Neural cell (in vitro differentiated cells): Measurements from ENCODE around the gene SOD3. TPM values are rescaled to one million over a fixed set of nuclear protein-coding genes. Genes with fewer than 3 reads are reported as not detected.

Experiments
- H2AFZ ChIP-seq: fragments of 200-600, 300-800 bp; sonication (generic), shearing (Covaris generic); 2 replicates; pipeline ENCODE4 v1.6.0; 2014; ENCODE audit warnings: low read depth, mild to moderate bottlenecking, antibody characterized with exemption, low read length, moderate library complexity
- H3F3A ChIP-seq: fragments of 200-600 bp; shearing (Covaris generic); 2 replicates; pipeline ENCODE4 v1.6.1; 2016; ENCODE audit warnings: mild to moderate bottlenecking, moderate library complexity, mixed read lengths, antibody characterized with exemption, low read length; ENCODE audit not compliant: insufficient read depth, poor library complexity, severe bottlenecking
- H3K27ac ChIP-seq: fragments of 200-600, 300-800 bp; sonication (generic), shearing (Covaris generic); 2 replicates; pipeline ENCODE4 v1.5.1; 2014; ENCODE audit warnings: mild to moderate bottlenecking, low read length, moderate library complexity
- H3K27me3 ChIP-seq: fragments of 300-800, 200-600 bp; sonication (generic), shearing (Covaris generic); 2 replicates; pipeline ENCODE4 v1.6.0; 2014; ENCODE audit warnings: mild to moderate bottlenecking, low read depth, low read length, moderate library complexity; ENCODE audit not compliant: insufficient read depth
- H3K36me3 ChIP-seq: fragments of 300-800, 200-600 bp; sonication (generic), shearing (Covaris generic); 2 replicates; pipeline ENCODE4 v1.5.1; 2014; ENCODE audit warnings: mild to moderate bottlenecking, antibody characterized with exemption, low read length, moderate library complexity; ENCODE audit not compliant: insufficient read depth
- H3K4me2 ChIP-seq: fragments of 300-800, 200-600 bp; sonication (generic), shearing (Covaris generic); 2 replicates; pipeline ENCODE4 v1.6.0; 2014; ENCODE audit warnings: mild to moderate bottlenecking, low read length
- H3K4me3 ChIP-seq: fragments of 300-800, 200-600 bp; sonication (generic), shearing (Covaris generic); 2 replicates; pipeline ENCODE4 v1.5.1; 2014; ENCODE audit warnings: mild to moderate bottlenecking, low read length, moderate library complexity
- H3K79me2 ChIP-seq: fragments of 200-600 bp; shearing (Covaris generic); replicated peaks from 2 replicates; pipeline ENCODE4 v1.6.0; 2014; ENCODE audit warnings: mild to moderate bottlenecking, low read length, moderate library complexity; ENCODE audit not compliant: insufficient read depth
- H3K9ac ChIP-seq: fragments of 300-800, 200-600 bp; sonication (generic), shearing (Covaris generic); 2 replicates; pipeline ENCODE4 v1.6.1; 2016; ENCODE audit warnings: mild to moderate bottlenecking, low read length, mixed read lengths
- H3K9me2 ChIP-seq: fragments of 200-600 bp; shearing (Covaris generic); 2 replicates; pipeline ENCODE4 v1.6.1; 2016; ENCODE audit warnings: mild to moderate bottlenecking, low read length, mixed read lengths; ENCODE audit not compliant: insufficient read depth
- H3K9me3 ChIP-seq: fragments of 200-600, 300-800 bp; sonication (generic), shearing (Covaris generic); 2 replicates; pipeline ENCODE4 v1.6.1; 2016; ENCODE audit warnings: mild to moderate bottlenecking, mixed run types, low read length, moderate library complexity, mixed read lengths
- H4K20me1 ChIP-seq: fragments of 200-600 bp; shearing (Covaris generic); 2 replicates; pipeline ENCODE4 v1.6.1; 2016; ENCODE audit warnings: mild to moderate bottlenecking, mixed run types; ENCODE audit not compliant: insufficient read depth
- CTCF ChIP-seq: fragments of 450-650 bp; IDR thresholded peaks from 2 replicates; pipeline ENCODE4 v1.5.1; 2014; ENCODE audit warnings: antibody characterized with exemption, mild to moderate bottlenecking, moderate library complexity; ENCODE audit not compliant: poor library complexity, severe bottlenecking
- EP300 ChIP-seq: fragments of 450-650 bp; conservative IDR thresholded peaks from 2 replicates; pipeline ENCODE4 v1.6.1; 2014; ENCODE audit warnings: antibody characterized with exemption, mild to moderate bottlenecking, moderate library complexity; ENCODE audit not compliant: poor library complexity, severe bottlenecking
- EZH2 ChIP-seq: fragments of 200-600, 300-800 bp; shearing (Covaris generic), sonication (generic); IDR thresholded peaks from 2 replicates; pipeline ENCODE4 v1.6.1; 2014; ENCODE audit warnings: antibody characterized with exemption, low read length, borderline replicate concordance, mild to moderate bottlenecking; ENCODE audit not compliant: insufficient read depth, poor library complexity, severe bottlenecking
- MXI1 ChIP-seq: fragments of 450-650 bp; conservative IDR thresholded peaks from 2 replicates; pipeline ENCODE4 v1.6.1; 2014; ENCODE audit warnings: antibody characterized with exemption, mild to moderate bottlenecking; ENCODE audit not compliant: poor library complexity, severe bottlenecking
- POLR2AphosphoS5 ChIP-seq: IDR thresholded peaks from 2 replicates; pipeline ENCODE4 v1.6.1; 2012
- RAD21 ChIP-seq: fragments of 450-650 bp; conservative IDR thresholded peaks from 2 replicates; pipeline ENCODE4 v1.6.1; 2014; ENCODE audit warnings: antibody characterized with exemption, mild to moderate bottlenecking, moderate library complexity
- REST ChIP-seq: IDR thresholded peaks from 2 replicates; pipeline ENCODE4 v1.6.1; 2012; ENCODE audit warnings: borderline replicate concordance
- SMC3 ChIP-seq: fragments of 450-650 bp; conservative IDR thresholded peaks from 2 replicates; pipeline ENCODE4 v1.6.1; 2014; ENCODE audit warnings: antibody characterized with exemption, mild to moderate bottlenecking, moderate library complexity; ENCODE audit not compliant: poor library complexity
- TAF1 ChIP-seq: IDR thresholded peaks from 2 replicates; pipeline ENCODE4 v1.6.1; 2012; ENCODE audit warnings: low read depth
- polyA plus RNA-seq: library from polyadenylated mRNA; depleted of rRNA; stranded (reverse); fragments of >200 nt; gene quantifications from 2 replicates; pipeline ENCODE4 v1.2.3, GENCODE V29; 2014

The SOD3 gene
- polyA plus RNA-seq, 1 donor from 2014 or later: not detected

GRCh38 chr4:24820541-24820940 lies 25.2 kb downstream of the SOD3 start:
- H3K4me2 ChIP-seq: no peak overlapping the region
- no peaks in the 10 kb centered on the region for H3F3A ChIP-seq
- no peak overlapping the region for H3K27ac ChIP-seq

GRCh38 chr4:24824720-24825119 lies 29.3 kb downstream of the SOD3 start:
- Histone ChIP-seq H3F3A (no peaks in the 10 kb centered on the region), H3K27ac (no peak overlapping the region), H3K9ac (no peak overlapping the region), H3K4me2 (no peak overlapping the region), H4K20me1 (no peaks in the 10 kb centered on the region), H3K4me3 (no peak overlapping the region), H3K79me2 (no peaks in the 10 kb centered on the region), H3K9me3 (no peaks in the 10 kb centered on the region), H3K36me3 (no peaks in the 10 kb centered on the region), H3K27me3 (no peaks in the 10 kb centered on the region), H3K9me2 (no peaks in the 10 kb centered on the region), H2AFZ (no peak overlapping the region)
- no peak for TF ChIP-seq EP300
- no peak for TF ChIP-seq MXI1
- no peak for TF ChIP-seq RAD21
- no peak for TF ChIP-seq POLR2AphosphoS5
- no peak for TF ChIP-seq REST
- TF ChIP-seq TAF1: no peak
- TF ChIP-seq EZH2: no peak
- TF ChIP-seq SMC3: no peak
- TF ChIP-seq CTCF: no peak

More at GRCh38 chr4:24820541-24820940, 25.2 kb downstream of the SOD3 start:
- Histone ChIP-seq H3K9me2 (no peaks in the 10 kb centered on the region), H3K79me2 (no peaks in the 10 kb centered on the region), H2AFZ (no peak overlapping the region), H3K27me3 (no peaks in the 10 kb centered on the region), H4K20me1 (no peaks in the 10 kb centered on the region), H3K4me3 (no peak overlapping the region), H3K36me3 (no peaks in the 10 kb centered on the region), H3K9me3 (no peaks in the 10 kb centered on the region), H3K9ac (no peak overlapping the region)
- TF ChIP-seq RAD21 (no peak), EZH2 (no peak), SMC3 (no peak)

GRCh38 chr4:24831637-24832036 lies 36.3 kb downstream of the SOD3 start:
- H3K36me3 ChIP-seq: no peaks in the 10 kb centered on the region
- H3K9me3 ChIP-seq: no peaks in the 10 kb centered on the region
- no peaks in the 10 kb centered on the region for H4K20me1 ChIP-seq
- no peaks in the 10 kb centered on the region for H3F3A ChIP-seq
- TF ChIP-seq EZH2 (no peak), RAD21 (no peak), MXI1 (no peak), EP300 (no peak), CTCF (no peak), POLR2AphosphoS5 (no peak)
- H3K79me2 ChIP-seq: no peaks in the 10 kb centered on the region
- H3K4me3 ChIP-seq: no peak overlapping the region
- no peaks in the 10 kb centered on the region for H3K27me3 ChIP-seq
- no peak overlapping the region for H2AFZ ChIP-seq
- no peak overlapping the region for H3K4me2 ChIP-seq
- no peak overlapping the region for H3K27ac ChIP-seq
- no peak overlapping the region for H3K9ac ChIP-seq
- H3K9me2 ChIP-seq: no peaks in the 10 kb centered on the region
